ENCODE results near the gene PDE2A. TPM values are rescaled to one million over a fixed set of nuclear protein-coding genes. Genes with fewer than 3 reads are reported as not detected.
A peak's percentile ranks its signal among the peaks of the same experiment; 100 is the strongest.

The PDE2A gene
- total and polyA plus RNA-seq, 10 of the 15 experiments (the other 5 are each of a cell fraction or from before 2014, with no cell fraction given) = 0.06 to 0.15 (median 0.11) TPM; not detected in 6

GRCh38 chr11:72642884-72643522, 31.2 kb downstream of the PDE2A start (continued):
- TF ChIP-seq ATF3 (IDR thresholded peaks at IDR 0.05; ENCODE audit: borderline replicate concordance, extremely low read depth, low read depth, low read length) (no peak), SMC3 (IDR thresholded peaks at IDR 0.05; ENCODE audit: borderline replicate concordance, low read length) (peak; percentile 78), SKIL (IDR thresholded peaks at IDR 0.05; ENCODE audit: low read depth, poor library complexity, severe bottlenecking) (no peak), YY1 (IDR thresholded peaks at IDR 0.05; ENCODE audit: low read depth, low read length) (0 out of 2 replicates have a peak, but pooled peaks have one; percentile 52), CTCF (IDR thresholded peaks at IDR 0.05 in 2 of 3, conservative IDR thresholded peaks at IDR 0.05 in 1 of 3; ENCODE audit: control insufficient read depth in 2 of 3, extremely low read depth in 1 of 3, insufficient read depth in 1 of 3, low read depth in 3 of 3, low read length in 3 of 3) (peak; percentile 84 to 89 (median 88)), CHD2 (IDR thresholded peaks at IDR 0.05; ENCODE audit: borderline replicate concordance, low read depth, low read length) (no peak), PAX8 (IDR thresholded peaks at IDR 0.05) (no peak), BCL3 (IDR thresholded peaks at IDR 0.05; ENCODE audit: borderline replicate concordance, insufficient read depth, low read depth, low read length, poor library complexity, severe bottlenecking) (no peak), PAX5 (IDR thresholded peaks at IDR 0.05; ENCODE audit: borderline replicate concordance, low read depth, low read length) (peak; percentile 5; the same call in 1 of the 2 replicates), LARP7 (IDR thresholded peaks at IDR 0.05) (peak; percentile 71; the same call in 1 of the 2 replicates), JUNB (IDR thresholded peaks at IDR 0.05) (no peak), CUX1 (IDR thresholded peaks at IDR 0.05; ENCODE audit: insufficient replicate concordance, low read depth, low read length) (no peak), USF2 (IDR thresholded peaks at IDR 0.05; ENCODE audit: borderline replicate concordance, low read depth, low read length) (no peak)
